Upper lobe of left lung (tissue), 6 donors: Measurements from ENCODE around the gene FLAD1. TPM values are rescaled to one million over a fixed set of nuclear protein-coding genes. Genes with fewer than 3 reads are reported as not detected.
A peak's percentile ranks its signal among the peaks of the same experiment; 100 is the strongest.

ENCODE experiments used
- ATAC-seq, 2 donors: fragments of 200-7000 bp; cut with Tn5 transposase; one replicate each; pipeline ENCODE4 v1.9.1; 2022; ENCODE audit warnings: mild to moderate bottlenecking in 2 of 2, moderate library complexity in 2 of 2; ENCODE audit not compliant: low FRiP score in 2 of 2
- DNase-seq, 2 donors: peaks; one replicate each; pipeline ENCODE4 v3.0.0-alpha.2; 2019 to 2020
- H3K27ac ChIP-seq, 4 donors: fragments of 200-600 bp; sonication (generic); one replicate each; pipeline ENCODE4 v1.5.1; 2016 to 2019
- H3K27me3 ChIP-seq, 4 donors: fragments of 200-600 bp; sonication (generic); one replicate each; pipeline ENCODE4 v1.5.1; 2017 to 2019
- H3K36me3 ChIP-seq, 4 donors: fragments of 200-600 bp; sonication (generic); one replicate each; pipeline ENCODE4 v1.5.1; 2016 to 2019
- H3K4me1 ChIP-seq, 4 donors: fragments of 200-600 bp; sonication (generic); one replicate each; pipeline ENCODE4 v1.5.1; 2018 to 2019
- H3K4me3 ChIP-seq, 4 donors: fragments of 200-600 bp; sonication (generic); one replicate each; pipeline ENCODE4 v1.5.1; 2017 to 2019; ENCODE audit warnings: mild to moderate bottlenecking in 2 of 4, moderate library complexity in 1 of 4
- H3K9me3 ChIP-seq, 4 donors: fragments of 200-600 bp; sonication (generic); one replicate each; pipeline ENCODE4 v1.5.1; 2018 to 2019
- EP300 ChIP-seq, 4 donors: sonication (generic); formaldehyde crosslinking; IDR thresholded peaks; one replicate each; pipeline ENCODE4 v1.5.1; 2017; ENCODE audit warnings: antibody characterized with exemption in 4 of 4, control low read depth in 2 of 4
- POLR2A ChIP-seq, 4 donors: fragments of 450-650 bp; IDR thresholded peaks; one replicate each; pipeline ENCODE4 v1.5.1; 2016 to 2017; ENCODE audit warnings: antibody characterized with exemption in 4 of 4, mild to moderate bottlenecking in 2 of 4
- POLR2AphosphoS5 ChIP-seq, 2 donors: sonication (generic); formaldehyde crosslinking; IDR thresholded peaks; one replicate each; pipeline ENCODE4 v1.5.1; 2017; ENCODE audit warnings: antibody characterized with exemption in 2 of 2
- WGBS, 2 donors: methylation state at CpG; one replicate each; pipeline ENCODE4 v1.1.5; 2017 to 2018; 5-methylcytosine and 5-hydroxymethylcytosine counted together
- total RNA-seq, 6 donors: library from RNA; depleted of rRNA in 4 of 6; stranded (reverse); fragments of >200 nt in 4 of 6; gene quantifications; one replicate each; pipeline versions ENCODE4 v1.1.0 to v1.2.1, GENCODE V29; 2016 to 2021
- TF ChIP-seq, protein P1 (sequence below), 6 experiments: fragments of 450-650 bp in 4 of 6; fragments of 200-600 bp in 2 of 6; sonication (generic) in 2 of 6; IDR thresholded peaks; one replicate each; pipeline ENCODE4 v1.5.1; 2016 to 2019; ENCODE audit warnings: antibody characterized with exemption in 6 of 6
- donor health status: DM: no; HTN: no; CAD: no; lungs with moderate emphysema.
- donor health status: DM: no; HTN: yes; CAD: no; lungs with severe emphysema.

FLAD1 gene
- 10 to 100 TPM; 15.6 to 62.9 (median 29.8) TPM for total RNA-seq

GRCh38 chr1:154982897-154983648, at the start of gene FLAD1:
Gene FLAD1 (plus strand): TSS chr1:154983344. CDS start chr1:154983695, 351 bp downstream.
- Histone ChIP-seq H3K27ac (peak within 1 kb of the TSS; percentile 61 to 80 (median 75)), H3K27me3 (no peaks in the 10 kb centered on the region), H3K36me3 (peaks cover 0 to 12% (median 8%) of the 10 kb centered on the region in 4 donors), H3K4me3 (peak within 1 kb of the TSS; percentile 61 to 75 (median 68)), H3K4me1 (peaks cover 16 to 33% (median 18%) of the 10 kb centered on the region in 4 donors), H3K9me3 (no peaks in the 10 kb centered on the region)
- TF ChIP-seq EP300 (IDR thresholded peaks at IDR 0.05) (no peak), POLR2A (IDR thresholded peaks at IDR 0.05) (peak in 2 of 4 donors; percentile 11 to 67), POLR2AphosphoS5 (IDR thresholded peaks at IDR 0.05) (peak; percentile 79)
- TF ChIP-seq, protein P1, sequence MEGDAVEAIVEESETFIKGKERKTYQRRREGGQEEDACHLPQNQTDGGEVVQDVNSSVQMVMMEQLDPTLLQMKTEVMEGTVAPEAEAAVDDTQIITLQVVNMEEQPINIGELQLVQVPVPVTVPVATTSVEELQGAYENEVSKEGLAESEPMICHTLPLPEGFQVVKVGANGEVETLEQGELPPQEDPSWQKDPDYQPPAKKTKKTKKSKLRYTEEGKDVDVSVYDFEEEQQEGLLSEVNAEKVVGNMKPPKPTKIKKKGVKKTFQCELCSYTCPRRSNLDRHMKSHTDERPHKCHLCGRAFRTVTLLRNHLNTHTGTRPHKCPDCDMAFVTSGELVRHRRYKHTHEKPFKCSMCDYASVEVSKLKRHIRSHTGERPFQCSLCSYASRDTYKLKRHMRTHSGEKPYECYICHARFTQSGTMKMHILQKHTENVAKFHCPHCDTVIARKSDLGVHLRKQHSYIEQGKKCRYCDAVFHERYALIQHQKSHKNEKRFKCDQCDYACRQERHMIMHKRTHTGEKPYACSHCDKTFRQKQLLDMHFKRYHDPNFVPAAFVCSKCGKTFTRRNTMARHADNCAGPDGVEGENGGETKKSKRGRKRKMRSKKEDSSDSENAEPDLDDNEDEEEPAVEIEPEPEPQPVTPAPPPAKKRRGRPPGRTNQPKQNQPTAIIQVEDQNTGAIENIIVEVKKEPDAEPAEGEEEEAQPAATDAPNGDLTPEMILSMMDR (IDR thresholded peaks at IDR 0.05), result no peak
- DNase-seq, result peak; percentile 93 to 97
- ATAC-seq, result peak; percentile 100
- 0% methylated on average over 20 to 26 of the region's 26 CpGs for WGBS, 2 donors

GRCh38 chr1:154934358-154934948, 48.7 kb upstream of the FLAD1 start:
- Histone ChIP-seq H3K36me3 (peaks cover 0 to 21% (median 5%) of the 10 kb centered on the region in 4 donors), H3K27ac (no peak overlapping the region), H3K27me3 (no peaks in the 10 kb centered on the region), H3K9me3 (no peaks in the 10 kb centered on the region), H3K4me1 (peaks cover 13 to 21% (median 20%) of the 10 kb centered on the region in 4 donors), H3K4me3 (no peak overlapping the region)
- DNase-seq (no peak), ATAC-seq (no peak)
- TF ChIP-seq EP300 (IDR thresholded peaks at IDR 0.05), result no peak
- TF ChIP-seq, protein P1 (IDR thresholded peaks at IDR 0.05), result no peak
- no peak for TF ChIP-seq POLR2AphosphoS5 (IDR thresholded peaks at IDR 0.05)
- no peak for TF ChIP-seq POLR2A (IDR thresholded peaks at IDR 0.05)
- 95 to 97% methylated on average over 5 of the region's 5 CpGs for WGBS, 2 donors

DNA sequence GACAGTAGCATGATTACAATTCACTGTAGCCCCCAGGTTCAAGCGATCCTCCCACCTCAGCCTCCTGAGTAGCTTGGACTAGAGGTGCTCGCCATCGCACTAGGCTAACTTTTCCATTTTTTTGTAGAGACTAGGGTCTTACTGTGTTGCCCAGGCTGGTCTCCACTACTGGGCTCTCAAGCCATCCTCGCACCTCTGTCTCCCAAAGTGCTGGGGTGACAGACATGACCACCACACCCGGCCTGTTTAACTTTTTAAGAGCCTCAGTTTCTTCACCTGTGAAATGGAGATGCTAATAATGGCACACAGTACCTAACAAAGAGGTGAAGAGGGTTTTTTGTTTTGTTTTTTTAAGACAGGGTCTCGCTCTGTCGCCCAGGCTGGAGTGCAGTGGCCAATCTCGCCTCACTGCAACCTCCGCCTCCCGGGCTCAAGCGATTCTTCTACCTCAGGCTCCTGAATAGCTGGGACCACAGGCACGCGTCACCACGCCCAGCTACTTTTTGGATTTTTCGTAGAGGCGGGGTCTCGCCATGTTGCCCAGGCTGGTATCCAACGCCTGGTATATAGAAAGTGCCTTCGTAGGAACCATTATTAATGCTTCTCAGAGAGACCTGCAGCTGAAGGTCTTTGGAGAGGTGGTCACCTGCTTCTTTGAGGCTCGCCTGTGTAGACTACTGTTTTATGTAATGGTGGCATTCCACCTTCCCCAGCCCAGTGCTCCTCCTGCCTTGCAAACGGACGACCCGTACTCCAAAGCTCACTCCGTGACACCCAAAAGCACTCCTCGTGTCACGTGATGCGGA, 47.2 kb upstream of the FLAD1 start:
- Histone ChIP-seq H3K4me3 (peak overlapping the region; percentile 46 to 69 (median 60)), H3K4me1 (peaks cover 13 to 21% (median 20%) of the 10 kb centered on the region in 4 donors), H3K9me3 (no peaks in the 10 kb centered on the region), H3K36me3 (peaks cover 0 to 8% (median 1%) of the 10 kb centered on the region in 4 donors), H3K27me3 (no peaks in the 10 kb centered on the region), H3K27ac (peak overlapping the region; percentile 91 to 99 (median 96))
- TF ChIP-seq EP300 (IDR thresholded peaks at IDR 0.05), result peak in 1 of 4 donors; percentile 0
- TF ChIP-seq, protein P1 (IDR thresholded peaks at IDR 0.05), result no peak
- TF ChIP-seq POLR2A (IDR thresholded peaks at IDR 0.05), result no peak
- no peak for TF ChIP-seq POLR2AphosphoS5 (IDR thresholded peaks at IDR 0.05)
- 42 to 46% methylated on average over 27 of the region's 27 CpGs for WGBS, 2 donors
- no peak for ATAC-seq
- DNase-seq, result peak in 1 of 2 donors; percentile 30

- H3K36me3 ChIP-seq, result peaks cover 0 to 3% (median 1%) of the 10 kb centered on the region in 4 donors
- peak within 1 kb of the TSS; percentile 91 to 99 (median 96) for H3K27ac ChIP-seq
- WGBS, 2 donors, result 2% methylated on average over 10 to 45 of the region's 45 CpGs
- peak; percentile 97 for ATAC-seq
- peaks cover 13 to 25% (median 23%) of the 10 kb centered on the region in 4 donors for H3K4me1 ChIP-seq
- H3K4me3 ChIP-seq, result peak within 1 kb of the TSS; percentile 46 to 69 (median 60)
- peak; percentile 97 for DNase-seq
- TF ChIP-seq POLR2AphosphoS5 (IDR thresholded peaks at IDR 0.05) (peak; percentile 86 to 95), POLR2A (IDR thresholded peaks at IDR 0.05) (peak in 3 of 4 donors; percentile 66 to 79 (median 71)), EP300 (IDR thresholded peaks at IDR 0.05) (peak in 2 of 4 donors; percentile 1 to 63)
- TF ChIP-seq, protein P1 (IDR thresholded peaks at IDR 0.05), result peak in 5 of 6 experiments; percentile 32 to 70 (median 63)
- no peaks in the 10 kb centered on the region for H3K9me3 ChIP-seq
- H3K27me3 ChIP-seq, result no peaks in the 10 kb centered on the region
Observed at GRCh38 chr1:154936555-154937084, 46.5 kb upstream of the FLAD1 start, which contains the start of gene PMVK. Gene PMVK (minus strand): TSS chr1:154936719. CDS start chr1:154936685, 34 bp downstream.
